HEK293T (cell line): ENCODE results near the gene FTCD.

Source experiments
- CTCF ChIA-PET: fragments of 350-600 bp; formaldehyde crosslinking; extraction: SDS; loops from one replicate; lab custom pipeline; 2021; ENCODE audit warnings: antibody characterized with exemption, inconsistent platforms; lab: Yijun Ruan, JAX
- POLR2A ChIA-PET: fragments of 350-600 bp; formaldehyde crosslinking; extraction: SDS; loops from one replicate; lab custom pipeline; 2020; ENCODE audit warnings: antibody characterized with exemption, inconsistent platforms; lab: Yijun Ruan, JAX
- DNase-seq: peaks from one replicate; pipeline ENCODE4 v3.0.0; 2012; ENCODE audit warnings: mixed read lengths; ENCODE audit errors: extremely low spot score
- ARNT ChIP-seq: fragments of 450-650 bp; IDR thresholded peaks from 2 replicates; pipeline ENCODE4 v1.6.1; 2017; ENCODE audit warnings: mild to moderate bottlenecking
- BHLHE40 ChIP-seq: fragments of 450-650 bp; IDR thresholded peaks from 2 replicates; pipeline ENCODE4 v1.6.1; 2016; ENCODE audit warnings: mild to moderate bottlenecking, moderate library complexity, borderline replicate concordance
- CTBP1 ChIP-seq: fragments of 450-650 bp; IDR thresholded peaks from 2 replicates; pipeline ENCODE4 v1.6.1; 2016; ENCODE audit warnings: borderline replicate concordance
- ELF4 ChIP-seq: fragments of 450-650 bp; IDR thresholded peaks from 2 replicates; pipeline ENCODE4 v1.6.1; 2017; ENCODE audit warnings: antibody characterized with exemption
- FOXA1 ChIP-seq: fragments of 450-650 bp; IDR thresholded peaks from 2 replicates; pipeline ENCODE4 v1.6.1; 2016; ENCODE audit warnings: mild to moderate bottlenecking
- FOXK2 ChIP-seq: fragments of 450-650 bp; IDR thresholded peaks from 2 replicates; pipeline ENCODE4 v1.6.1; 2016; ENCODE audit warnings: mild to moderate bottlenecking
- FOXM1 ChIP-seq: fragments of 450-650 bp; IDR thresholded peaks from 2 replicates; pipeline ENCODE4 v1.6.1; 2017; ENCODE audit warnings: mild to moderate bottlenecking, borderline replicate concordance
- HDGF ChIP-seq: fragments of 450-650 bp; IDR thresholded peaks from 2 replicates; pipeline ENCODE4 v1.6.1; 2017; ENCODE audit warnings: antibody characterized with exemption, borderline replicate concordance
- L3MBTL2 ChIP-seq: fragments of 450-650 bp; conservative IDR thresholded peaks from 2 replicates; pipeline ENCODE4 v1.6.1; 2016; ENCODE audit warnings: mild to moderate bottlenecking
- LEF1 ChIP-seq: fragments of 450-650 bp; IDR thresholded peaks from 2 replicates; pipeline ENCODE4 v1.6.1; 2017; ENCODE audit warnings: mild to moderate bottlenecking, borderline replicate concordance
- NFRKB ChIP-seq: fragments of 450-650 bp; IDR thresholded peaks from 2 replicates; pipeline ENCODE4 v1.6.1; 2016; ENCODE audit warnings: mild to moderate bottlenecking, moderate library complexity
- SP1 ChIP-seq: fragments of 450-650 bp; IDR thresholded peaks from 2 replicates; pipeline ENCODE4 v1.6.1; 2017
- SUZ12 ChIP-seq: fragments of 450-650 bp; IDR thresholded peaks from 2 replicates; pipeline ENCODE4 v1.6.1; 2016; ENCODE audit warnings: mild to moderate bottlenecking
- TARDBP ChIP-seq: fragments of 450-650 bp; IDR thresholded peaks from 2 replicates; pipeline ENCODE4 v1.6.1; 2016
- ZNF384 ChIP-seq: fragments of 450-650 bp; IDR thresholded peaks from 2 replicates; pipeline ENCODE4 v1.6.1; 2016
- TF ChIP-seq, protein P1 (sequence below): fragments of 450-650 bp; IDR thresholded peaks from 2 replicates; pipeline ENCODE4 v1.6.1; 2016

The FTCD gene

DNA sequence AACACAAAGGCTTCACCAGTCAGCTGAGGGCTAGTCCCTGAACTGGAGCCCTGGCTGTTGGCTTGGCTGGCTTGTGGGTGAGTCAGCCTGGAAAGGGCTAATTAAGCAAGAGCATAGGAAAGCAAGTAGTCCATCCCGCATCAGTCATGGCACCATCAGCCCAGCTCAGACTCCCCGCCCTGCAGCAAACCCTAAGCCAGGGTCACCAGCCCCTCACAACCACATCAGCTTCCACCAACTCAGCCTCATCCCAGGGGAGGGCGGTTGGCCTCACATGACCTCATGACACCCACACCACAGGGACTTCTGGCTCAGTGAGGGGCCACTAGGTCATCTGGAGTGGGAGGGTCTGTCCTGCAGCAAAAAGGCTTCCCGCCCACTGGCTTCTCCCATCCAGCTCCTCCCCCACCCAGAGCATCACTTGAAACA, 35.9 kb upstream of the FTCD start:
- TF ChIP-seq BHLHE40 (no peak), SUZ12 (no peak), ARNT (no peak), HDGF (no peak), CTBP1 (no peak), L3MBTL2 (no peak), FOXK2 (no peak), FOXM1 (no peak), FOXA1 (no peak), SP1 (no peak)
- ChIA-PET POLR2A (interaction anchor here (1.8 kb wide), 1 partner anchor 48 kb away, joined by 4 read pairs; no protein-coding TSS in a partner anchor), CTCF (interaction anchor here (1.3 kb wide), 1 partner anchor 38 kb away, joined by 3 read pairs; no protein-coding TSS in a partner anchor)
- no peak for DNase-seq

DNA sequence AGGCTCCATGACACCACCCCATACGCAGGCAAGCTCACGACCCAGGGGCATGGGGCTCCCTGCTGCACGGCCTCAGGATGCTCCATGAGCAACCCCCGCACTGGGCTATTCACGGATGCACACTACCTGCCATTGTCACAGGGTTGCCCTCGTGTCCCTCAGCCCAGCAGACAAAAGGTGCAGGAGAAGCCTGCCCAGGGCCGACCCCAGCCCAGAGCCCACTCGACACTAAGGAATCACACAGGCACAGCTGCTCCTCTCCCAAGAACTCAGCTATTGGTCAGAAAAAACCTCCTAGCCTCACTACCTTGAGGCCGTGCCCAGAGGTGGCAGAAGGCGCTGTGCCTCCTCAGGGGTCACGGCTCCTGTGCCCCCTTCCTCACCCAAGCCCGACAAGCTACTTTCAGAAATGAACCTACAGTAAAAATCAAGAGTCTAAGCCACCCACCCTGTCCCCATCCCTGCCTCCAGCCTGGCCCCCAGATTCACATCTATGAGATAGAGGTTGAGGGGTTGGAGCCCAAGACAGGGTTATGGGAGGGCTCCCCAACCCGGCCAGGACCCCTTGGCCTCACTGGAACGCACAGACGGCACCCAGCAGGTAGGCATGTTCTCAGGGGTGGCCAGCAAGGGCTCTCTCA, 35.2 kb upstream of the FTCD start:
- no peak for TF ChIP-seq BHLHE40
- TF ChIP-seq CTBP1 = no peak
- POLR2A ChIA-PET = interaction anchor here (1.8 kb wide), 1 partner anchor 47 kb away, joined by 4 read pairs; no protein-coding TSS in a partner anchor

DNA sequence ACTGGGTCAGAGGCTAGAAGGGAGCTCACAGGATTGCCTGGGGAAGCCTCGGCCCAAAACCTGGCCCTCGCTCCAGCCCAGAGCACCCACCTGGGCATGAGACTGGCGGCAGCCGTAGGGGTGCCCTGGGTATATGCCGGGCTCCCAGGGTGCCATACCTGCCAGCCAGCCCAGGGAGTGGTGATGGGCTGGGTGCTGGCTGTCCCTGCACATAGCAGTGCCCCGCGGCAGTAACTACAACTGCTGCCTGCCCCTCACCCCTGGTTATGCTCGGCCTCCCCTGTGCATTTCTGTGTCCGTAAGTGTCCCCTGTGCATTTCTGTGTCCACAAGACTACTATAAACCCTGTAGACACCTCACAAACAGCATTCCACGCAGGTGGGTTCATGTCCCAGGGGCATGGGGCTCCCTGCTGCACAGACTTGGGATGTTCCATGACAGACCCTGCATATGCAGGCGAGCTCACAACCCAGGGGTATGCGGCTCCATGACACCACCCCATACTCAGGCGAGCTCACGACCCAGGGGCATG, 34.6 kb upstream of the FTCD start:
- DNase-seq = no peak
- ChIA-PET POLR2A (no interaction called here), CTCF (interaction anchor here (1.3 kb wide), 1 partner anchor 37 kb away, joined by 3 read pairs; no protein-coding TSS in a partner anchor)

More for the DNA sequence above, 35.2 kb upstream of the FTCD start:
- CTCF ChIA-PET = interaction anchor here (1.3 kb wide), 1 partner anchor 37 kb away, joined by 3 read pairs; no protein-coding TSS in a partner anchor
- no peak for DNase-seq

DNA sequence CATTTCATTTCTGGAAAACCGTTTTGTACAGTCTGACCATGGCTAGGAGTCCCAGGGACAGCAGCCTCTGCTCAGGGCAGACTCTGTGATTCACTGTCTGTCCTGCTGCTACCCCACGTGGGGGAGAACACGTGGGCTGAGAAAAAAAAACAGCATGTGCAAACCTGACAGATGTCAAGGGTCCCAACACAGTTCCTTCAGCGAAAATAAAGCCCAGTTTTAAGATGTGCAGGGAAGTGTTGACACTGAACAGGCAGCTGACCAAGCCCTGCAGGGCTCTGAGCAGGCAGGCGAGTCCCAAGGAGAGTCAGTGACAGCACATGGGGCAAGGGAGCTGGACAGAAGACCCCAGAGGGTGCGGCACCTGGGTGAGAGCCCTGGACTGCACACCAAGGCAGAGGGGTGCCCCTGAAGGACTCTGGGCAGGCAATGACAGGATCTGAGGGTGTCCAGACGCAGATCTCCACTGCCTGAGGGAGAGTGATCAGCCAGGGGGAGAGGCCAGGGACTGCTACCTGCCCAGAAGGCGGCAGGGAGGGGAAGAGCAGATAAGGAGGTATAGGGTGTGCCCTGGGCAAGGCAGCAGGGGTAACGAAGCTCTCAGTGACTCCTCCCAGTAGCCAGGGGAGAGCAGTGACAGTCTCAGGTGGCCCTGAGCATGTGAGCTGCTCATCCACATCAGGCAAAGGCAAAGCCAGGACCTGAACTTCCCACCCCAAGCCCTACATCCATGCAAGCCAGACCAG, 34.0 kb upstream of the FTCD start:
- no peak for DNase-seq
- ChIA-PET CTCF (no interaction called here), POLR2A (no interaction called here)

More for the DNA sequence above, 34.6 kb upstream of the FTCD start:
- TF ChIP-seq LEF1 (no peak), CTBP1 (no peak), ARNT (no peak), SUZ12 (no peak), NFRKB (no peak)
- TF ChIP-seq, protein P1, sequence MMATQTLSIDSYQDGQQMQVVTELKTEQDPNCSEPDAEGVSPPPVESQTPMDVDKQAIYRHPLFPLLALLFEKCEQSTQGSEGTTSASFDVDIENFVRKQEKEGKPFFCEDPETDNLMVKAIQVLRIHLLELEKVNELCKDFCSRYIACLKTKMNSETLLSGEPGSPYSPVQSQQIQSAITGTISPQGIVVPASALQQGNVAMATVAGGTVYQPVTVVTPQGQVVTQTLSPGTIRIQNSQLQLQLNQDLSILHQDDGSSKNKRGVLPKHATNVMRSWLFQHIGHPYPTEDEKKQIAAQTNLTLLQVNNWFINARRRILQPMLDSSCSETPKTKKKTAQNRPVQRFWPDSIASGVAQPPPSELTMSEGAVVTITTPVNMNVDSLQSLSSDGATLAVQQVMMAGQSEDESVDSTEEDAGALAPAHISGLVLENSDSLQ = no peak

DNA sequence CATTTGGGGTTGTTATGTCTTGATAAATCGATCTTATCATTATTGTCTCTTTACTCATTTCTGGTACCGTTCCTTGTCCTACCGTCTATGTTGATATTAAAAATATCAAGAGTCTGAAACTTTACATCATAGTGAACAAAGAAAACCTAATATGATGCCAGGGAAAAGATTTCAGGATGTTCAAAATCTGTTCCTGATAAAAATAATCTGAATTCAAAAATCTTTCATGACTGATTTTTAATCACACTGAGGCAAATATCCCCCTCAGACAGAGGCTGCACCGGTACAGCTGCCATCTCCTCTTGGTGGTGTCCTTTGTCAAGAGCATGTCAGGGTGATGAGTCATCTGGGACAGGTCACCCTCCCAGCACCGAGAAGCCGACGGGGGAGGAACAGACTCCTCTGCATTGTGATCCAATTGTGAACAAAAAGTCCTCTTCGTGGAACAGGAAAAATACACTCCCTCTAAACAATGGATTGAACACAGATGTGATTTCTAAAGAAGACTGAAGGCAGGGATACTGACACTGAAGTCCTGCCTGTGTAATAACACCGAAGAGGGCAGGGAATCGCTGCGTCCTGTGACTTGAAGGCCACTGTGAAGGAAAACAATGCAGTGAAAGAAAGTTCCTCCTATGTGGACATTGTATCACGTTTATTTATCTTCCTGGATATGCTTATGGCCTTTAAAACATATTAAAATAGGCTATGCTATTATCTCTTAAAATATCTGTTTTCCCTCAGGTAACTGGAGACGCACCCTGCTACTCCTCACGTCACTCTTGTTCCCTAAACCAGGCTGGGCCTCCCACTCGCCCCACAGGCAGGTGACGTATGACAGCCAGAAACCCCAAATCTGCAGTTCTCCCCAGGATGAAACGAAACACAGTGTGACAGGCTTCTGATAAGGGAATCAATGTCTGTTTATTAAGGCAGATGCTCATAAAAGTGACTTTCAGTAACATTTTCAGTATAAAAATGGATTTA, 33.1 kb upstream of the FTCD start:
- POLR2A ChIA-PET = no interaction called here
- TF ChIP-seq ELF4 = no peak
- TF ChIP-seq FOXA1 = no peak
- no peak for TF ChIP-seq TARDBP
- TF ChIP-seq SUZ12 = no peak
- no peak for TF ChIP-seq SP1
- TF ChIP-seq FOXM1 = no peak
- no peak for TF ChIP-seq NFRKB
- TF ChIP-seq LEF1 = no peak
- no peak for TF ChIP-seq CTBP1
- TF ChIP-seq, protein P1 = no peak
- CTCF ChIA-PET = no interaction called here
- no peak for DNase-seq

More for the DNA sequence above, 34.0 kb upstream of the FTCD start:
- no peak for TF ChIP-seq HDGF
- TF ChIP-seq FOXK2 = no peak
- no peak for TF ChIP-seq L3MBTL2
- TF ChIP-seq FOXM1 = no peak
- no peak for TF ChIP-seq LEF1
- TF ChIP-seq SP1 = no peak
- TF ChIP-seq BHLHE40 = no peak
- no peak for TF ChIP-seq FOXA1
- no peak for TF ChIP-seq TARDBP
- TF ChIP-seq ELF4 = no peak
- TF ChIP-seq SUZ12 = no peak

DNA sequence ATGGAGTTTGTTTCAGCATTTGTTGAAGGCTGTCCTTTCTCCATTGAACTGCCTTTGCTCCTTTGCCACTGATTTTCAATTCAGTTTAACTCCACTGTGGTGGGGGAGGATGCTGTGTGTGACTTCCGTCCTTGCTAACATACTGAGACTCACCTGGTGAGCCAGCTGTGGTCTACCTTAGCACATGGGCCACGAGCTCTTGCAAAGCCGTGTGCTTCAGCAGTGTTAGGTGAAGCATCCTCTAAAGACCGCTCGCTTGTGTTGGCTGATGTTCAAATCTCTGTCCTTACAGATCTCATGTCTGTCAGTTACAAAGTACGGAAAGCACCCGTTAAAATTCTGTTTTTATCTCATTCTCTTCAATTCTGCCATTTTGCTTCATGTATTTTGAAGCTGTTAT, 32.4 kb upstream of the FTCD start:
- ChIA-PET CTCF (no interaction called here), POLR2A (no interaction called here)

More for the DNA sequence above, 32.4 kb upstream of the FTCD start:
- DNase-seq = no peak
- TF ChIP-seq ELF4 = no peak
- no peak for TF ChIP-seq BHLHE40
- TF ChIP-seq LEF1 = no peak
- TF ChIP-seq TARDBP = no peak
- TF ChIP-seq L3MBTL2 = no peak
- no peak for TF ChIP-seq SUZ12
- TF ChIP-seq FOXK2 = no peak
- TF ChIP-seq NFRKB = no peak
- TF ChIP-seq ARNT = no peak
- TF ChIP-seq, protein P1 = no peak
- TF ChIP-seq ZNF384 = no peak
- TF ChIP-seq HDGF = no peak
- no peak for TF ChIP-seq CTBP1
- TF ChIP-seq FOXM1 = no peak
- TF ChIP-seq FOXA1 = no peak
- no peak for TF ChIP-seq SP1
